Measurements from ENCODE around the gene AIFM3. TPM values are rescaled to one million over a fixed set of nuclear protein-coding genes. Genes with fewer than 3 reads are reported as not detected.

Gene AIFM3
- total and polyA plus RNA-seq, 7 donors: 0.66 to 105 (median 1.9) TPM

DNA sequence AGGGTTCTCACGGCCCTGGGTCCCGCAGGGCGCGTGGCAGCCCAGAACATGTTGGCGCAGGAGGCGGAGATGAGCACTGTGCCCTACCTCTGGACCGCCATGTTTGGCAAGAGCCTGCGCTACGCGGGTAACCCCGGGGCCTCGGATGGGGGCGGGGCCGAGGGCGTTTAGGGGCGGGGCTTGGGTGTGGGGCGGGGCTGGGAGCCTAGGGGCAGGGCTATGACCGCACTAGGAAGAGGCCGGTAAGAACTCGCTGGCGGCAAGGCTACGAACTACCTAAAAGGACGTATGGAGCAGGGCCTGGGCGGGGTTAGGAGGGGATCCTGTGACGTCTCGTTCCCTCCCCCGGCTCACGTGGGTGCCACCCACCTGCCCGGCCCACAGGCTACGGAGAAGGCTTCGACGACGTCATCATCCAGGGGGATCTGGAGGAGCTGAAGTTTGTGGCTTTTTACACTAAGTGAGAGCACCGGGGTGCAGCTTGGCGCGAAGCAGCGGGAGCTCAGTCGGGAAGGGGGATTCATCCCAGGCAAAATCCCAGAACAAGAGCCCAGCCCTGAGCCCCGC lies 12.3 kb downstream of the AIFM3 start:
- TF ChIP-seq POLR2AphosphoS5 (IDR thresholded peaks at IDR 0.05) (peak in 3 of 4 donors; percentile 23 to 63 (median 36)), EP300 (IDR thresholded peaks at IDR 0.05) (no peak)
- intact Hi-C loops (cut with DNase I): loop anchor here (5.0 kb wide), 1 partner anchor 57 kb away; no protein-coding TSS in a partner anchor
- Histone ChIP-seq H3K9me3 (no peaks in the 10 kb centered on the region), H3K27ac (peak overlapping the region; percentile 40 to 90 (median 56)), H3K4me3 (peak overlapping the region; percentile 22 to 36 (median 28)), H3K27me3 (no peaks in the 10 kb centered on the region), H3K36me3 (peaks cover 0 to 9% (median 0%) of the 10 kb centered on the region in 4 donors), H3K4me1 (peaks cover 0 to 44% (median 42%) of the 10 kb centered on the region in 4 donors)
- peak; percentile 92 for DNase-seq
- WGBS, 2 donors: 16 to 25% methylated on average over 39 of the region's 39 CpGs

DNA sequence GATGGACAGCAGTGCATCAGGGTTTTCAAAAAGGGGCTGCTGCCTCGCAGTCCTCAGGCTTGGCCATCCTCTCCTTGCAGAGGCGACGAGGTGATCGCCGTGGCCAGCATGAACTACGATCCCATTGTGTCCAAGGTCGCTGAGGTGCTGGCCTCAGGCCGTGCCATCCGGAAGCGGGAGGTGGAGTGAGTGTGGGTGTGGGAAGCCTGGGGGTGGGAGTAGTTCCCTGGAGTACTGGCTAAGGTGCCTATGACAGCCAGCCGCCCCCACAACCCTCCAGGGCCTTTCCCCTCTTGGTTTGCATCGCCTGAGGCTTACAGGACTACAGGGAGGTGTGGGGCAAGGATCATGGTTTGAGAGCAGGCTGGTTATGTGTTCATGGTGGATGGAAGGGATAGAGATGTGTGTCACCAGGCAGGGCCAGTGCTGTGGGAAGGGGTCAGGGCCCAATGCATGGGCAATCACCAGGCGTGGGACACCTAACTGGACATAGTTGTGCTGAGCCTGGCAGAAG lies 12.9 kb downstream of the AIFM3 start:
- Histone ChIP-seq H3K27ac (peak overlapping the region; percentile 40 to 91 (median 71)), H3K27me3 (no peaks in the 10 kb centered on the region), H3K9me3 (no peaks in the 10 kb centered on the region), H3K36me3 (peaks cover 0 to 14% (median 0%) of the 10 kb centered on the region in 4 donors), H3K4me1 (peaks cover 0 to 46% (median 43%) of the 10 kb centered on the region in 4 donors), H3K4me3 (peak overlapping the region; percentile 22 to 36 (median 28))
- DNase-seq: no peak
- 56 to 61% methylated on average over 13 of the region's 13 CpGs for WGBS, 2 donors
- intact Hi-C loops (cut with DNase I): loop anchor here (5.0 kb wide), 1 partner anchor 58 kb away; no protein-coding TSS in a partner anchor
- TF ChIP-seq POLR2A (IDR thresholded peaks at IDR 0.05): no peak
- TF ChIP-seq, protein P1, sequence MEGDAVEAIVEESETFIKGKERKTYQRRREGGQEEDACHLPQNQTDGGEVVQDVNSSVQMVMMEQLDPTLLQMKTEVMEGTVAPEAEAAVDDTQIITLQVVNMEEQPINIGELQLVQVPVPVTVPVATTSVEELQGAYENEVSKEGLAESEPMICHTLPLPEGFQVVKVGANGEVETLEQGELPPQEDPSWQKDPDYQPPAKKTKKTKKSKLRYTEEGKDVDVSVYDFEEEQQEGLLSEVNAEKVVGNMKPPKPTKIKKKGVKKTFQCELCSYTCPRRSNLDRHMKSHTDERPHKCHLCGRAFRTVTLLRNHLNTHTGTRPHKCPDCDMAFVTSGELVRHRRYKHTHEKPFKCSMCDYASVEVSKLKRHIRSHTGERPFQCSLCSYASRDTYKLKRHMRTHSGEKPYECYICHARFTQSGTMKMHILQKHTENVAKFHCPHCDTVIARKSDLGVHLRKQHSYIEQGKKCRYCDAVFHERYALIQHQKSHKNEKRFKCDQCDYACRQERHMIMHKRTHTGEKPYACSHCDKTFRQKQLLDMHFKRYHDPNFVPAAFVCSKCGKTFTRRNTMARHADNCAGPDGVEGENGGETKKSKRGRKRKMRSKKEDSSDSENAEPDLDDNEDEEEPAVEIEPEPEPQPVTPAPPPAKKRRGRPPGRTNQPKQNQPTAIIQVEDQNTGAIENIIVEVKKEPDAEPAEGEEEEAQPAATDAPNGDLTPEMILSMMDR (IDR thresholded peaks at IDR 0.05): no peak
- TF ChIP-seq POLR2AphosphoS5 (IDR thresholded peaks at IDR 0.05): no peak
- TF ChIP-seq EP300 (IDR thresholded peaks at IDR 0.05): no peak

DNA sequence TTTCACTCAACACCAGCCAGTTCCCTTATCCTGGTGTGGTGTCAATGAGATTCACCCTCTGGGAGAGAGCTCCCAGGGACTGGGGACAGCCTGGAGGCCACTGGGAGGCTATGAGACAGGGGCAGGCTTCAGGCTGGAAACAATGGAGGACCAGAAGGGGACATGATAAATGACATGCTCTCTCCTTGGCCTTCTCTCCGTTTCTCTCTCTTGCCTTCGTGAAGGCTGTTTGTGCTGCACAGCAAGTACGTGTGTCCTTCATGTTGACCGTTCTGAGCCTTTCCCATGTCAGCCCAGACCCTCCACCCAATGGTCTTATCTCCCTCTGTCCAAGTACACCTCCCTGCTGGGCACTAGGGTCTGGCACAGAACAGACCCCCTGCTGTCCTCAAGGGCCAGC lies 13.5 kb downstream of the AIFM3 start:
- Histone ChIP-seq H3K4me3 (no peak overlapping the region), H3K36me3 (peaks cover 0 to 19% (median 1%) of the 10 kb centered on the region in 4 donors), H3K4me1 (peaks cover 0 to 46% (median 43%) of the 10 kb centered on the region in 4 donors), H3K27ac (peak overlapping the region; percentile 87 to 93 (median 90)), H3K9me3 (no peaks in the 10 kb centered on the region), H3K27me3 (no peaks in the 10 kb centered on the region)
- intact Hi-C loops (cut with DNase I): no loop called here
- DNase-seq: no peak
- 87 to 89% methylated on average over 4 of the region's 4 CpGs for WGBS, 2 donors
- TF ChIP-seq, protein P1 (IDR thresholded peaks at IDR 0.05): no peak
- no peak for TF ChIP-seq EP300 (IDR thresholded peaks at IDR 0.05)
- no peak for TF ChIP-seq POLR2A (IDR thresholded peaks at IDR 0.05)
- TF ChIP-seq POLR2AphosphoS5 (IDR thresholded peaks at IDR 0.05): no peak

DNA sequence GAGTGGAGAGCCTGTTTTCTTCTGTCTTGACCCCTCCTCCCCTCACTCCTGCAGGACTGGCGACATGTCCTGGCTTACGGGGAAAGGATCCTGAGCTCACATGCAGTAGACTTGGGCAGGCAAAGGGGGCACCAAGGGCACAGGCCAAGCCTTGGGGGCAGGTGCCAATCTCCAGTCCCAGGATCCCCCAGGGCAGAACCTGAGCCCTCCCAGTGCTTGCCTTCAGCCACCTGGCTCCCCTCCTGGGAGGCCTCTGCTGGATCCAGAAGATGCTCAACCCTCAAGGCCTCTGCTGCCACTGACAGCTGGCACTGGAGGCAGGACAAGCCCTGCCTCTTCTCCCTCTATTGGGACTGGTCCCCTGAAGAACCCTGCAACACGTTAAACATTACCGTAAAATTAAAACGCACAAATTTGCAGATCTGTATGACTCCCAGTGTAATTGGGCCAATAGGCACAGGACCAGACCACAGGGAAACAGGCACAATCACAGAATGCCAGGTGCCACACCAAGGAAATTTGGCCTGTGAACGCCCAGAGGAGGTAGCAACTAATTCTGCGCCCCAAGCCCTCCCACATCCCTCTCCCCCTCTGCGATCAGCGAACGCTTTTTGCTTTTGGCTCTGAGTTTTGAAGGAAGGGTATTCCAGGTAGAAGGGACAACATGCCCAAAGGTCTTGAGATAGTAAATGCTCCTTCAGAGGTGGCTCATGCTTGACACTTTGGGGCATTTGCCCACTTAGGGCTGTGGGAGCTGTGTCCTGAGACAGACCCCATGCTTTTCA lies 14.1 kb downstream of the AIFM3 start:
- Histone ChIP-seq H3K4me3 (peak overlapping the region; percentile 69 to 91 (median 90)), H3K9me3 (no peaks in the 10 kb centered on the region), H3K4me1 (peaks cover 0 to 46% (median 43%) of the 10 kb centered on the region in 4 donors), H3K27me3 (no peaks in the 10 kb centered on the region), H3K36me3 (peaks cover 0 to 25% (median 6%) of the 10 kb centered on the region in 4 donors), H3K27ac (peak overlapping the region; percentile 87 to 93 (median 90))
- DNase-seq: no peak
- intact Hi-C loops (cut with DNase I): no loop called here
- 45 to 70% methylated on average over 10 of the region's 10 CpGs for WGBS, 2 donors
- TF ChIP-seq, protein P1 (IDR thresholded peaks at IDR 0.05): no peak
- TF ChIP-seq POLR2A (IDR thresholded peaks at IDR 0.05): no peak
- TF ChIP-seq EP300 (IDR thresholded peaks at IDR 0.05): no peak
- no peak for TF ChIP-seq POLR2AphosphoS5 (IDR thresholded peaks at IDR 0.05)
